HuH-7 (cell line): Measurements from ENCODE around the gene GIT2.
"Not testable (repeated sequence)": the region's sequence is repeated elsewhere in the genome, so short reads cannot be mapped to it uniquely, and the experiment has no call there.

Experiments
- DNase-seq: peaks from one replicate; pipeline ENCODE4 v3.0.0; 2011; ENCODE audit warnings: low spot score

GIT2 gene

DNA sequence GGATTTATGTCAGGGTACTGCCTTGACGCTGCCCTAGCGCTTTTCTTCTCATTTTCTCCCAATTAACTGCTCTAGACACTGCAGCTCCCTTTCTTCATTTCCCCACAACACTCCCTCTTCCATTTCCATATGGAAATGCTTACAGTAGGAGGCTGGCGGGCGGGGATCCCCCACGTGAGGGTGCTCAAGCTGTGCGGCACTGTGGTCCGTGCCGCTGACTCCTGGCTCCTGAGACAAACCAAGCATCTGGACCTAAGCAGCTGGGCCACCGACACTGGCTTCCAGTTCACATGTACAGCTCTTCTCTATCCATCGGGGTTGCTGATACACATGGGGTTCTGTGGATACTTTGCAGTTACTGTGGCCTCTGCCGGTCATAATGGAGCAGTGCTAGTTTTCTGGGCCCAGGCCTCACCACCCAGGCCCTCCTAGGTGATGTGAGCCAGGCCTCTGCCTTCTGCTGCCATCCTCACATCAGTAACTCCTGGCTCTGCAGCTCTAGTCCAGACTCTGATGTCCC lies 75.8 kb downstream of the GIT2 start:
- no peak for DNase-seq

DNA sequence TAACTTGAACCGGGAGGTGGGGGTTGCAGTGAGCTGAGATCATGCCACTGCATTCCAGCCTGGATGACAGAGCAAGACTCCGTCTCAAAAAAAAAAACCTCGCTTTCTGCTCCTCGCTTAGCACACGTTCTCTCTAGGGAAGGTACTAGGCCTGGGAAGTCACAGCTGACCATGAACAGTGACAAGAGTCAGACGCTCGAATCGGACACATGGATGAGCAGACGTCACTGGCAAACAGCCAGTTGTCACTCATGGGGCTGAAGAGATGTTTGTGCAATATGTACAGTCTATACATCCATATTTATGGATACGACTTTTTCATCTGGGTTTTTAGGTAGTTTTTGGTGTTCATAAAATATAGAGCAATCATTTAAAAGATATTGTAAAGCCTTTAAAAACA lies 76.7 kb downstream of the GIT2 start:
- no peak for DNase-seq

- no peak for DNase-seq
Measured at GRCh38 chr12:109916045-109916444, 80.1 kb downstream of the GIT2 start.

DNA sequence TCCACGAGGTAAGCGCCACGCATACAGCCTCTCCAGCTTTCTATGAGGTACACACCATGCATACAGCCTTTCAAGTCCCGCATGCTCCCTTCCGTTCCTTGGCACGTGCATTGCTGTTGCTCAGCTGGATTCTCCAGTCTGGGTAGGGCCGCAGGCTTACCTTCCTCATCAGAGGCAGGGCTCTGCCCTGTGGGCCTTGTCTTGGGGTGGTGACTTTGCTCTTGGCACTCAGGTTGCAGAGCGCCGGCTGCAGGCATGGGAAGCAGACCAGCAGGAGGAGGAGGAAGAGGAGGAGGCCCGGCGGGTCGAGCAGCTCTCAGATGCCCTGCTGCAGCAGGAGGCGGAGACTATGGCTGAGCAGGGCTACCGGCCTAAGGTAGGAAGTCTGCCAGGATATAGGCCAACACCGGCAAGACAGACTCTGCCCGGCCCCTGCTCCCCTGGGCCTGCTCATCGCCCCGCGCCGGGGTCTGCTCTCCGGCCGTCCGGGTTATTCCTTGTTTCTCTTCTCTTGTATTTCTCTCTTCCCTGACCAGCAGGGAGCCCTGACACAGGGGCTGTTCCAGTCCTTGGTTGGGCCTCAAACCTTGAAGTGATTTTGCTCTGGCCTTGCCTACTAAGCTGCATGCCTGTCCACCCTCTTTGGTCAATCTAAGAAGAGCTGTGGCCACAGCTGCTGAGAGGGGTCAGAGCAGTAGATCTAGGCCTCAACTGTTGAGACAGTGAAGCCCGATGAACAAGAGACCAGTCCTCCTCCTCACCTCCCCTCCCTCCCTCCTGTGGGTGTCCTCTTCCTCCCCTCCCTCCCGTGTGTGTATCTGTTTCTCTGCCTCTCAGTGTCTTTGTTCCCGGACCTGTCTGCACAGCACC lies 80.8 kb downstream of the GIT2 start:
- no peak for DNase-seq

DNA sequence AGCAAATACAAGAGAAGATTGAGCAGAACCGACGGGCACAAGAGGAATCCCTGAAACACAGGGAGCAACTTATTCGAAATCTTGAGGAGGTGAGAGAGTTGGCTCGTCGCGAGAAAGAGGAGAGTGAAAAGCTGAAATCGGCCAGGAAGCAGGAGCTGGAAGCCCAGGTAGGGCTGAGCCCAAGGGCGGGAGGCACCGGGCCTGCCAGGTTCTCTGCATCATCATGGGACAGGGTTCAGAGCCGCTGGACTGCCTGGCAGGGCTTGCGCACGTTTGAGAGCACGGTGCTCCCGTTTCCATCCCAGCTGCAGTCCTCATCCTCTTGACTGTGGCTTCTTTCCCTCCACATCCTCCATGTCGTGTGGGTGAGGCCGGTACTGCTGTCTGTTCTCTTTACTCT lies 81.7 kb downstream of the GIT2 start:
- no peak for DNase-seq

DNA sequence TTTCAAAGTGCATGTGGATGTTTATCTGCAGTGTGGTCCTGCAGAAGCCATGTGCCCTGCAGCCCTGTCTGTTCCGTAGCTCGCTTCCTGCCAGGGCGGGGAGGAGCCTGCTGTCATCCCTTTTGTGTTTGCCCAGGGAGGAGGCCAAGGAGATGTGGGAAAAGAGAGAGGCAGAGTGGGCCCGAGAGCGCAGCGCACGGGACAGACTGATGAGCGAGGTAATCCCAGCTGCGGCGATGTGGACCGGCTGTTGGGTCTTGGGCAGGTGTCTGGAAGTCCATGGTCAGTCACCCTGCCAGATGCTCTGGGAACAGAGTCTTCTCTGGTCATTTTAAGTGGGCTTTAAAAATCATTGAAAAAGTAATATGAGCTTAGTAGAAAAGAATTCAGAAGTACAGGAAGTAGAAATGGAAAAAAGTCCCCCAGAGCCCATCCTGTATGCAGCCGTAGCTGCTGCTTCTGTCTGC lies 83.3 kb downstream of the GIT2 start:
- DNase-seq = no peak

GRCh38 chr12:109910969-109911348 lies 85.2 kb downstream of the GIT2 start:
- DNase-seq = peak; percentile 89

GRCh38 chr12:109910254-109910968 lies 85.8 kb downstream of the GIT2 start:
- DNase-seq = no peak

GRCh38 chr12:109905301-109905700 lies 90.9 kb downstream of the GIT2 start:
- no peak for DNase-seq

DNA sequence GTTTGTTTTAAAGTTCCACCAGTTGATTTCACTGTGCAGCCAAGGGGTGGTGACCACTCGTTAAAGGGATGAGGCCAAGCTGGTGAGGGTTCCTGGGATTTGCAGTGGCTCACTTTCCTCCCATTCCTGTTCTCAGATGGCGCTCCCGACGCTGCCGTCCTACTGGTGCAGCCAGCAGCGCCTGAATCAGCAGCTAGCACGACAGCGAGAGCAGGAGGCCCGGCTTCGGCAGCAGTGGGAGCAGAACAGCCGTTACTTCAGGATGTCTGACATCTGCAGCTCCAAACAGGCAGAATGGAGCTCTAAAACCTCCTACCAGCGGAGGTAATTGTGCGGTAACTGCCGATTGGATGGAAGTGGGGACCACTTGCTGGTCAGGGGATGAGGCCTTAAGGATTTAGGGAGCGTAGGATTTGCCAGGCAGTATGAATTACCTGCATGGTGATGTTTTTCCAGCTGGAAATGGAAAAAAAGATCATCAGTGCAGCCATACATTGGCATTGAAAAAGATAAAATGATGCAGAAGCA lies 93.2 kb downstream of the GIT2 start:
- DNase-seq = no peak

GRCh38 chr12:109900752-109901580 lies 95.2 kb downstream of the GIT2 start:
- DNase-seq = peak; percentile 55

GRCh38 chr12:109899783-109900751 lies 96.1 kb downstream of the GIT2 start, which contains the start of gene TCHP:
TCHP (plus strand) TSS chr12:109900274; CDS start chr12:109903027, 2,753 bp downstream.
- peak; percentile 90 for DNase-seq

GRCh38 chr12:109899345-109899744 lies 96.8 kb downstream of the GIT2 start:
- DNase-seq = not testable (repeated sequence)

GRCh38 chr12:109897029-109897428 lies 99.1 kb downstream of the GIT2 start:
- no peak for DNase-seq

DNA sequence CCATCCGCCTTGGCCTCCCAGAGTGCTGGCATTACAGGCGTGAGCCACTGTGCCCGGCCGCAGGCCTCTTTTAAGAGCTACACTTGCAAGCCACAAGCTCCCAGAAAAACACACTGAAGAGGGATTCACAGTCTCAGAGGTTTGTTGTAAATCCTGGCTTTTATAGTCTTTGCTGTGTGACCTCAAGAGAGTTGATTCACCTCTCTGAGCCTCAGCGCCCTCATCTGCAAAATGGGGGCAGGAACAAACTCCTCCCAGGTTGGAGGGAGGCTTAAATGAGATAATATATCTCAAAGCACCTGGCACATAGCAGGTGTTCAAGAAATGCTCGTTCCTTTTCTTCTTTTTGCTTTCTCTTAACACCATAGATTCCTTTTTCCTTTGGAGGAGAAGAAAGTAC lies 100.0 kb downstream of the GIT2 start:
- no peak for DNase-seq

GRCh38 chr12:109894939-109895338 lies 101.2 kb downstream of the GIT2 start:
- no peak for DNase-seq

DNA sequence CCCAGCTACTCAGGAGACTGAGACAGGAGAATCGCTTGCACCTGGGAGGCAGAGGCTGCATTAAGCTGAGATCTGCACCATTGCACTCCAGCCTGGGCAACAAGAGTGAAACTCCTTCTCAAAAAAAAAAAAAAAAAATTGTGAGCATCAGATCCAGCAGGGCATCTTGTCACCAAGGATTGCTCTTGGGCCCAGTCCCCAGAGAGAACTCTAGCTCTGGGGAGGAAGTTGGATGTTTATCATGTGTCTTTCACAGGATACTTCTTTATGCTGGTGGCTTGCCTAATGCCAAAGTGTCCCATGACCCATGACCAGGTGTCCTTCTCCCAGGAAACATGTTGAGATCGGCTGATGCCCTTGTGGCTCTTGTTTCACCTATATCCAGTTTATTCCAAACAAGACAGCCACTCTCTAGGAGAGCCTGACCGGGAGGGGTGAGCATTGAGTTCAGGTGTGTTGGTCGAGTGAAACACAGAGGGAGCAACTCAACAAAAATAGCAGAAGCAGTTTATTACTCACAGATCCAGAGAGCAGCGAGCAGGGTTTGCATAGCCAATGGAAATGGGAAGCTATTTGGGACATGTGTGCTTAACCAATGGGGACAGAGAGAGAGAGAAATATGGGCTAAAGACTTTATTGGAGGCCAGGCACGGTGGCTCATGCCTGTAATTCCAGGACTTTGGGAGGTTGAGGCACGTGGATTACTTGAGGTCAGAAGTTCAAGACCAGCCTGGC lies 102.7 kb downstream of the GIT2 start:
- DNase-seq = no peak

DNA sequence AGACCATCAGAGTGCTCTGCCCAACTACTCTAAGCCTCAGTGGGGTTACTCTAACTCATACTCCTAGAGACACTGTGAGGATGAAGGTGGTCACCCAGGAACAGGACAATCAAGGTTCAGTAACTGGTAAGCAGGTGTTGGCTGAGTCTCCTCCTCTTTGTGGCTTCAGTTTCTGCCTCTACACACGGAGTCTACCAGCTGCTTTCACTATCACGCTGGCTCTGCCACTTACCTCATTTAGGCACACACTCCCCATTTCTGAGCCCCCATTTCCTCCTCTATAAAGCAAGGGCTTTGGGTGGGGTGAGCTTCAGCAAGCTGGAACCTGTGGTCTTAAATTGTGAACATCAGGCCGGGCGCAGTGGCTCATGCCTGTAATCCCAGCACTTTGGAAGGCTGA lies 103.4 kb downstream of the GIT2 start:
- DNase-seq = no peak

DNA sequence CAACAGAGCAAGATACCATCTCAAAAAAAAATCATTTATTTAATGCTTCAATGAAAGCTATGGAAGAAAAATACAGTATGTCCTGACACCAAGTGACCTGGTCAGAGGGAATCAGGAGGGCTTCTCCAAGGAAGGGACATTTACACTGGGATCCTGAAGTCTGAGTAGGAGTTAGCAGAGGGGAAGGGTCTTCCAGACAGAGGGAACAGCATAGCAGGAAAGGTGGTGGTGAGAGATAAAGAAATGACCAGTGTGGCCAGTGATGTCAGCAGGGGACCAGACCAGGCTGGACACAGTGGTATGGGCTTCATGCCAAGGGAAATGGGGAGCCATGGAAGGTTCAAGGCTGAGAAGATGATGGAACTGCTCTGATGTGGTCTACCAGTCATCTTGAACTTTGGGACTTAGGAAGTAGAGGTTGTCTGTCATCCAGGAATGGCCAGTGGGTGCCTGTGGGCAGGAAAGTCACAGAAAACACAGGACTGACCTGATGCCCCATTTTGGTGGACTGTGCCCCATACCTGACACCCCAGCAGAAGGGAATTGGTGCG lies 103.9 kb downstream of the GIT2 start:
- no peak for DNase-seq

GRCh38 chr12:109891731-109892130 lies 104.4 kb downstream of the GIT2 start:
- DNase-seq = not testable (repeated sequence)
